CD4-positive, alpha-beta T cell treated with Interleukin-6 for 4 hours (primary cell): Measurements from ENCODE around the gene COQ10A.
"Not testable (repeated sequence)": the region's sequence is repeated elsewhere in the genome, so short reads cannot be mapped to it uniquely, and the experiment has no call there.

Source experiments
- DNase-seq: peaks from one replicate; pipeline ENCODE4 v3.0.0-alpha.2; 2020; ENCODE audit warnings: mixed read lengths

COQ10A gene

DNA sequence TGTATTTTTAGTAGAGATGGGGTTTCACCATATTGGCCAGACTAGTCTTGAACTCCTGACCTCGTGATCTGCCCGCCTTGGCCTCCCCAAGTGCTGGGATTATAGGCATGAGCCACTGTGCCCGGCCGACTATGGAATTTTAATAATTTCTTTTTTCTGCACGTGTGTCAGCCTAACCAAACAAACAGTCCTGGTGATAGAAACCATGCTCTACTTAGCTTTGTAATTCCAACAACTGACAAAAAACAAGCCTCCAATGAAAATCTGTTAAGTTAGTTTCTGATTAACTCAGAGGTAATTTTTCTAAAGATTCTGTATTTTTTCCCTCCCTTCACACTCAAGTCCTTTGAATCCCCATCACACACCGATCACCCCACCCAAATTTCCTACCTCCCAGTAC lies 15.3 kb downstream of the COQ10A start:
- no peak for DNase-seq

DNA sequence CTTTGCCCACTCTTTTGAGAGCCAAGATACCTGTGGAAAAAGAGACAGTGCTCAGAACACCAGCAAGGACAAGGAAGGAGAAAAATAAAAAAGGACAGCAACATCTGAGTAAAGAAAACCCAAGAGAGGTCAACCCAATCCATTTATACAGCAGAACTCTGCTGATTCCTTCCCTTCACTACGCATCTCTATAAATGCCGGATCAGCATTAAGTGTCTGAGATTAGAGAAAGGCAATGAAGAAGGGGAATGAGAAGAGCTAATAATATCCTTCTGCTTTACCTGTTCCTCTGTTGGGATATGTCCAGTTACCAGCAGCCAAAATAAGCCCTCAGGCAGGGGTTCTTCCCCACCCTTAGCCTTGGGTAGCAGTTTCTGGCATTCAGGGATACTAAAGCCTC lies 15.8 kb downstream of the COQ10A start:
- no peak for DNase-seq

DNA sequence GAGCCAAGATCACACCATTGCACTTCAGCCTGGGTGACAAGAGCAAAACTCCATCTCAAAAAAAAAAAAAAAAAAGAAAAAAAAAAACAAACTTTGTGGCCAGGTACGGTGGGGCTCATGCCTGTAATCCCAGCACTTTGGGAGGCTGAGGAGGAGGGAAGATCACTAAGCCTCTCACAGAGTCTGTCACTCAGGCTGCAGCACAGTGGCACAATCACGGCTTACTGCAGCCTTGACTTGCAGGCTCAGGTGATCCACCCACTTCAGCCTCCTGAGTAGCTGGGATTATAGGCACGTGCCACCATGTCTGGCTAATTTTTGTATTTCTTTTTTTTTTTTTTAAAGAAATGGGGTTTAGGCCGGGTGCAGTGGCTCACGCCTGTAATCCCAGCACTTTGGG lies 17.5 kb downstream of the COQ10A start:
- DNase-seq: not testable (repeated sequence)

DNA sequence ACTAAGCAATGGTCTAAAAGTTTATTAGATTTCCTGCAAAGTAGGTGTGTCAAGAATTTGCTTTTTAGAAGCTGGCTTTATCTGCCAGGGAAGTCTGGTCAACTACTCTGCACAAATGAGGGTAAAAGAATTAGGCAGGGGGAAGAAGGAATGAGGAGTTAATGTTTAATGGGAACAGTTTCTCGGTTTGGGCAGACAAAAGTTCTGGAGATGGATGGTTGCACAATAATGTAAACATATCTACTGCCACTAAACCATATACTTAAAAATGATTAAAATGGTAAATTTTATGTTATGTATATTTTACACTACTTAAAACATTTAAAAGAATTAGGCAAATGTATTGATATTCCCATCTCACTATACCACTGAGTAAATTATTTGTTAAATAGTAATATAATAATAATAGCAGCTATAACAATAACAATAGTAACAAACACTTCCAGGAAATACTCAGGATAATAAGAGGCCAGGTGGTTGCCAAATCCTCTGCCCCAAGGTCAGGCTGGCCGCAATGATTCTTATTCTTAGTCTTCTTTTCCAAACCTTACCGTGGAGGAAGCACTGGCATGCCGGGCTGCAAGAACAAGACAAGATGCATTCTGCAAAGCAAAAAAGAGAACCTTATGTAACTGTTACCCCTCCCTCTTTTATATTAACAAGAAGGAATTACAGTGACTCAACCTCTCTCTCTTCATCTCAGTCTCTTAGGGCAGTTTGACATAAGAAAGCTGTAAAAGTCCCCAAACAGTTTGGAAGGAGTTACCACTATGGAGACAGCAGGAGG lies 19.5 kb downstream of the COQ10A start:
- no peak for DNase-seq

DNA sequence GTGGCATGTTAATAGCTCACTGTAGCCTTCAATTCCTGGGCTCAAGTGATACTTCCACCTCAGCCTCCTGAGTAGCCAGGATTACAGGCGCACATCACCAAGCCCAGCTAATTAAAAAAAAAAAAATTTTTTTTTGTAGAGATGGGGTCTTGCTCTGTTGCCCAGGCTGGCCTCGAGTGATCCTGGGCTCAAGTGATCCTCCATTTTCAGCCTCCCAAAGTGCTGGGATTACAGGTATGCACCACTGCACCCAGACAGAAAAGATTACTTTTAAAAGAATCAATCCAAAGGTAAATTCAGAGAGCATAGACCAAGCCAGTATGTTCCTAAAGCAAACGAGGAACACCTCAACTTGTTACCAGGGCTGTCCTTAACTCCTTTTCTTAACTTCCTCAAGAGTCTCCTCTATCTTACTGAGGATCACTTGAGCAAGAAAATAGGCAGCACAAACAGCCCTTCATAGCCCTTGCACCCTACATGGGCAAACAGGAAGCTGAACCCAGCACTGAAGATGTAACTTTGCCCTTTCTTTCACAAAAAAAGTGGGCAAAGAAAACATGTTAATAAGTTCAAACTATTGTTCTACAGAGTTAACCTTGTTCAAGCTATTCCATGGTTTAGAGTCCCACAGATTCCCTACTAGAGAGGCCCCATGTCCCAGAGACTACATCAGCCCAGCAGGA lies 22.1 kb downstream of the COQ10A start:
- no peak for DNase-seq

GRCh38 chr12:56293795-56294194 lies 27.1 kb downstream of the COQ10A start:
- DNase-seq: no peak

DNA sequence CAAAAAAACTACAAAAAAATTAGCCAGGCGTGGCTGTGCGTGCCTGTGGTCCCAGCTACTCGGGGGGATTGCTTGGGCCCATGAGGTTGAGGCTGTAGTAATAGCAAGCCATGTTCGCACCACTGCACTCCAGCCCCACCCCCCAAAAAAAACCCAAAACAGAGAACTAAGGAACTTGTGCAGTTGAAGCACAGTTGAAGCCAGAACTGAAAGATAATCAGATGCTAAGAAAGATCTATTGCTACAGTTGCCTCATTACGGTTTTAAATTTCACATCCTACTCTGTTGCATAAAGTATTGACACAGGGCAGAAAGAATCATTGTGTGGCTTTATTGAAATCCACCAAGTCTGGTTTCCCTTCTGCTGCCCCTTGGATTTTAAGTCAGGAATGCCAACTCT lies 29.6 kb downstream of the COQ10A start:
- no peak for DNase-seq

- DNase-seq: no peak
Observed at GRCh38 chr12:56297400-56297799, 30.7 kb downstream of the COQ10A start.

- no peak for DNase-seq
Observed at GRCh38 chr12:56298828-56299227, 32.1 kb downstream of the COQ10A start.

GRCh38 chr12:56299308-56299852 lies 32.6 kb downstream of the COQ10A start:
- peak; percentile 30 for DNase-seq

DNA sequence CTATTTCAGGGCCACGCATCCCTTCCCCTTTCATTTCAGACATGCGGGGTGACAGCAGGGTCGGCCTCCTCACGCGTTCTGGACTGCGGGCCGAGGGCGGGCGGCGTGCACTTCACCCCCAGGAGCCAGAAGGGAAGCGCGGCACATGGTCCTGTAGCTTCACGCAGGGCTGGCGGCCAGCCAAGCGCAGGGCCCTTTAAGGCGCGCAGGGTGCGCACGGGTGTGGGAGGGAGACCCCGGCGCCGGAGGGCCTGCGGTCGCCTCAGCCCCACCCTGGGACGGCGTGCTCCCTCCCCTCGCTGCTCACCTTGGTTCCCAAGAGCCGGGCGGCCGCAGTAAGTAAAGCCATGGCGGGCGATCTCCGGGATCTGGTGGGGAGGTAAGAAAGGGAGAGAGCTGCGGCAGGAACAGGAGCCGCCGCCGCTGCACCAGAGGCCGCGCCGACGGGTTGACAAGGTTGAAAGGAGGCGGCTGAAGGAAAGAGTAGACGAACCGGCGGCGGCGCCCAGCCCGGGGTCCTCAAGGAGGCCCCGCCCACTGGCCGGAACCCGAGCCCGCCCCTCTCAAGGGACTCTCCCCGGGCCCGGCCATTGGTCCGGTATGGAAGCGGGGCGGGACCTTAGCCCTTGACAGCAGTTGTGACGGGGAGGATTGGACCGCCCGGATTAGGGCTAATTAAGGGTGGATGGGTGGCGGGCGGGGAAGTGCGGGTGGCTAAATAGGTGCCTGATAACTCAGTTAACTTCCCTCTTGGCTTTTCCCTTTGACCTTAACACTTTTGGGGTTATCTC lies 33.3 kb downstream of the COQ10A start, which contains the start of gene CS:
Gene CS (minus strand): TSS at position 478 of the 791 bp plus-strand sequence. CDS start 129 bp downstream, at position 349.
- peak; percentile 99 for DNase-seq

DNA sequence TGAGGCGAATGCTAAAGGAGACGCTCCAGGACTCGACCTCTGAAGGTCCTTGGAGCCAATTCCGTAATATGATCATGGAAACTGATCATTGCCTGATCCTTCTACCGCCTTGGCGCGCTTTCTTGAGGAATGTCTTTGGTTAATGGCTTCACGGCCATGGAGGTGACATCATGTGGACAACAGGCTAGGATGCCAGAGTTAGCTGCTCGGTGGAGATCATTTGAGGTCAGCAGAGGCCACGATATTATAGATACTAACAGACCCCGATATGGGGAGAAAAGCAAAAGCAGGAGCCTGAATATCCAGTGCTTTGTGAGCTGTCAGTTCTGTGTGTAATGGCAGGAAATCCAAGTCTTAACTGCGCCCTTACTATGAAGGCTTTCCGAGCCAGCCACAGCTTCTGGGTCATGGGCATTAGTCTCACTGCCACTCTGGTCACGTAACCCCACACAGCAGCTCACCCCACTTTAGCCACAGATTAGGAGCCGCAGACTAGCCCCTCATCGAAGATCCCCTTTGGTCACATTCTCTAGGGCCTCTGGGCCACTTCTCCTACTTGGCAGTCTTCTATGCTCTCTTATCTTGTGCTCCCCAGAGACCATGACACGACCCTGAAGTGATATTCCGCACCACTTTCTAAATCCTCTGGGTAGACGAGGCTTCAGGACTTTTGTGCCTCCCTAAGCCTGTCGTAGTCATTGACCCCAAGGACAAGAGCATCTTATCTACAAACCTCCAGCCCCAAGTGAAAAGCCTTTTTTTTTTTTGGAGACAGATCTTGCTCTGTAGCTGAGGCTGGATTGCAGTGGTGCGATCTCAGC lies 34.1 kb downstream of the COQ10A start:
- no peak for DNase-seq

- no peak for DNase-seq
Observed at GRCh38 chr12:56304276-56304675, 37.5 kb downstream of the COQ10A start.

DNA sequence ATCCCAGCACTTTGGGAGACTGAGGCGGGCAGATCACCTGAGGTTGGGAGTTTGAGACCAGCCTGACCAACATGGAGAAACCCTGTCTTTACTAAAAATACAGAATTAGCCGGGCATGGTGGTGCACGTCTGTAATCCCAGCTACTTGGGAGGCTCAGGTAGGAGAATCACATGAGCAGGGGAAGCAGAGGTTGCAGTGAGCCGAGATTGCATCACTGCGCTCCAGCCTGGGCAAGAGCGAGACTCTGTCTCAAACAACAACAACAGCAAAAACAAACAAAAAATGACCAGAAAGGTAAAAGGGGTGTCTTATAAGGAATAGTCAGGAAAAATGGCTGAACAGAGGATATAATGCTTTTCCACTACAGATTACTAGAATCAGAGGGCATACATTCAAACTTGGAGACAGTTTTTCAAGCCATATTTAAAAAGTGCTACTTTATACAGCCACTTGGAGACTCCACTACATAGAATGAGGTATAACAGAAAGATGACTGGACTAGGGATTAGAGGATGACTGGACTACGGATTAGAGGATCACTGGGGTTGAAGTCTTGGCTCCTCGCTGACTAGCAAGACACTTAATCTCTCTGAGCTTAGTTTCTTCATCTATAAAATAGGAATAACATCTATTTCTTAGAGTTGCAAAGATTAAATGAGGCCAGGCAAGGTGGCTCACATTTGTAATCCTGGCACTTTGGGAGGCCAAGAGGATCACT lies 38.3 kb downstream of the COQ10A start:
- no peak for DNase-seq

DNA sequence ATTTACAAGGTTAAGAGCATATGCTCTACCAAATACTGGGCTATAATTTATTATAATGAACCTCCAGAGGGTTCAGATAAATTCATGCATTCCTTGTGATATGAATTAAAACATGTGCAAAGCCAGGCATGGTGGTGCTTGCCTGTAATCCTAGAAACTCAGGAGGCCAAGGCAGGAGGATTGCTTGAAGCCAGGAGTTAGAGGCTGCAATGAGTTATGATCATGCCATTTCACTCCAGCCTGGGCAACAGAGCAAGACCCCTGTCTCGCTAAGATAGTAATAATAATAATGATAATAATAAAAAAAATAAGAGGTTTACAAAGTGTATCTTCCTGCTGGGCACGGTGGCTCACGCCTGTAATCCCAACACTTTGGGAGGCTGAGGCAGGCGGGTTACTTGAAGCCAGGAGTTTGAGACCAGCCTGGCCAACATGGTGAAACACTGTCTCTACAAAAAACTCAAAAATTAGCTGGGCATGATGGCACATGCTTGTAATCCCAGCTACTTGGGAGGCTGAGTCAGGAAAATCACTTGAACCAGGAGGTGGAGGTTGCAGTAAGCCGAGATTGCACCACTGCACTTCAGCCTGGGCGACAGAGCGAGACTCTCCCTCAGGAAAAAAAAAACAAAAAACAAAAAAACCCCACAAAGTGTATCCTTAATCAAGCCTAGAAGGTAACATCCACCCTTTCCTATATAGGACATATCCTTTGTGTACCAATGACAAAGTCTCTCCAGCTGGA lies 40.7 kb downstream of the COQ10A start:
- no peak for DNase-seq

GRCh38 chr12:56308714-56309113 lies 42.0 kb downstream of the COQ10A start:
- no peak for DNase-seq

GRCh38 chr12:56311003-56311402 lies 44.3 kb downstream of the COQ10A start:
- DNase-seq: no peak

DNA sequence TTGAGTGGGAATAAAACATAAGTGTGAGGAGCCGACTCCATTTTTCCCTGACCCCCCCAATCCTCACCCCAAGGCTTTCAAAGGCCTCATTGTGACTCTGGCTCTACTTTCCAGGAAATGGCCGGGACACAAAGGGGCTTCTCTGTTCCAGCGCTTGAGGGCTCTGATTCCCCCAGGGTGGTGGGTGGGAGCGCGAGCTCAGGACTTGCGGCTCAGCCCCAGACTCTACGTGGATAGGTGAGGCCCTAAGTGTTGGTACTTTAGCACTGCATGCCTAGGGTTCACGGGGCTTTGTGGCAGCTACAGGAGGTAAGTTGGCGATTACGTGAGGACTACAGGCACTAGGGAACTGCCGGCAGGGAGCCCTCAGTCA lies 48.5 kb downstream of the COQ10A start:
- no peak for DNase-seq

GRCh38 chr12:56315622-56316473 lies 49.1 kb downstream of the COQ10A start, which contains the start of gene CNPY2:
CNPY2 (minus strand) TSS chr12:56315988; CDS start chr12:56315217, 771 bp downstream.
- peak; percentile 93 for DNase-seq

GRCh38 chr12:56317675-56318074 lies 50.9 kb downstream of the COQ10A start:
- DNase-seq: no peak
